HG03469 (cell line): Measurements from ENCODE around the gene AP3S2.
"Not testable (repeated sequence)": the region's sequence is repeated elsewhere in the genome, so short reads cannot be mapped to it uniquely, and the experiment has no call there.

Experiments
- ATAC-seq: cut with Tn5 transposase; IDR thresholded peaks from one replicate; pipeline ENCODE4 v1.9.1; 2021; ENCODE audit warnings: mild to moderate bottlenecking, moderate library complexity, moderate number of reproducible peaks; ENCODE audit not compliant: unreplicated experiment

Gene AP3S2

GRCh38 chr15:89904519-89904918 is 10.7 kb upstream of the AP3S2 start:
- no peak for ATAC-seq

- no peak for ATAC-seq
Observed at GRCh38 chr15:89903858-89904130, 10.0 kb upstream of the AP3S2 start.

- ATAC-seq = no peak
Observed at GRCh38 chr15:89903015-89903857, 9.4 kb upstream of the AP3S2 start.

- no peak for ATAC-seq
Observed at GRCh38 chr15:89900849-89901248, 7.1 kb upstream of the AP3S2 start.

GRCh38 chr15:89899951-89900567 is 6.3 kb upstream of the AP3S2 start:
- no peak for ATAC-seq

- ATAC-seq = no peak
Observed at GRCh38 chr15:89899295-89899945, 5.6 kb upstream of the AP3S2 start.

GRCh38 chr15:89898614-89899294 is 5.0 kb upstream of the AP3S2 start:
- no peak for ATAC-seq

GRCh38 chr15:89898146-89898545 is 4.4 kb upstream of the AP3S2 start:
- ATAC-seq = no peak

- no peak for ATAC-seq
Observed at GRCh38 chr15:89893027-89893426, 767 bp downstream of the AP3S2 start.

GRCh38 chr15:89888214-89888804 is 5.5 kb downstream of the AP3S2 start:
- no peak for ATAC-seq

GRCh38 chr15:89885611-89886010 is 8.2 kb downstream of the AP3S2 start:
- no peak for ATAC-seq

- not testable (repeated sequence) for ATAC-seq
Observed at GRCh38 chr15:89885179-89885578, 8.6 kb downstream of the AP3S2 start.

- no peak for ATAC-seq
Observed at GRCh38 chr15:89883518-89883917, 10.3 kb downstream of the AP3S2 start.

- ATAC-seq = no peak
Observed at GRCh38 chr15:89880727-89881126, 13.1 kb downstream of the AP3S2 start.

- ATAC-seq = no peak
Observed at GRCh38 chr15:89878323-89878722, 15.5 kb downstream of the AP3S2 start.

GRCh38 chr15:89877083-89877425 is 16.7 kb downstream of the AP3S2 start:
- no peak for ATAC-seq

- no peak for ATAC-seq
Observed at GRCh38 chr15:89876396-89877082, 17.3 kb downstream of the AP3S2 start.

GRCh38 chr15:89875741-89876140 is 18.1 kb downstream of the AP3S2 start:
- no peak for ATAC-seq

- no peak for ATAC-seq
Observed at GRCh38 chr15:89874926-89875564, 18.7 kb downstream of the AP3S2 start.

GRCh38 chr15:89870688-89871288 is 23.0 kb downstream of the AP3S2 start:
- ATAC-seq = no peak
